NCI-H526 treated with DMSO at 0.1 percent for 48 hours (cell line): ENCODE data around the gene FNBP1L.

Source experiments
- DNase-seq: peaks from one replicate; lab custom pipeline; 2025; lab: John Stamatoyannopoulos, UW

FNBP1L gene

GRCh38 chr1:93489756-93490155 lies 41.8 kb downstream of the FNBP1L start:
- no peak for DNase-seq

- no peak for DNase-seq
These were observed 42.4 kb downstream of the FNBP1L start for GRCh38 chr1:93490357-93490756.

GRCh38 chr1:93495911-93496310 lies 48.0 kb downstream of the FNBP1L start:
- no peak for DNase-seq

DNA sequence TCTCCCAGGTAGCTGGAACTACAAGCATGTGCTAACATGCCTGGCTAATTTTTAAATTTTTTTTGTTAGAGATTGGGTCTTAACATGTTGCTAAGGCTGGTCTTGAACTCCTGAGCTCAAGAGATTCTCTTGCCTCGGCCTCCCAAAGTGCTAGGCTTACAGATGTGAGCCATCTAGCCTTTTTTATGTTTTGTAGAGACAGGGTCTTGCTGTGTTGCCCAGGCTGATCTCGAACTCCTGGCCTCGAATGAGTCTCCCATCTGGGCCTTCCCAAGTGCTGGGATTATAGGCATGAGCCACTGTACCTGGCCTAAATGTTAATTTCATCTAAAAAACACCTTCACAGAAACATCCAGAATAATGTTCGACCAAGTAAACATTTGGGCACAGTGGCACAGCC lies 48.6 kb downstream of the FNBP1L start:
- DNase-seq, result no peak

- no peak for DNase-seq
These were observed 51.2 kb downstream of the FNBP1L start for GRCh38 chr1:93499075-93499474.

DNA sequence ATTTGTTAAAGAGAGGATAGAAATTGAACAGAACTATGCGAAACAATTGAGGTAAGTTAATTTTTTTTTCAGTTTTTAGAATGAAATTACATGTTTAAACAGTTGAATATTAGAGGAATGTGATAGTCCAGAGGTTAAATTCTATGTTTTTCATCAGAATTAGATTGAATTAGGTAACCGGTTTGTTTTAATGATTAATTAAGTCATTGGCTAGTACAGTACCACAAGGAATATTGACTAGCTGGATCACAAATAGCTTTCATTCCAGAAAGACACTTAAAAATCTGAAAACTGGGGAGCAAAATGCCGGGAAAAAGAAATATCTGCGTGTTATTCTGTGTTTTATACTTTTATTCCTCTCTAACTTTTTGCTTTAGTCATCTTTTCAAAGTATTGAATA lies 51.6 kb downstream of the FNBP1L start:
- no peak for DNase-seq

GRCh38 chr1:93500275-93500674 lies 52.4 kb downstream of the FNBP1L start:
- no peak for DNase-seq

DNA sequence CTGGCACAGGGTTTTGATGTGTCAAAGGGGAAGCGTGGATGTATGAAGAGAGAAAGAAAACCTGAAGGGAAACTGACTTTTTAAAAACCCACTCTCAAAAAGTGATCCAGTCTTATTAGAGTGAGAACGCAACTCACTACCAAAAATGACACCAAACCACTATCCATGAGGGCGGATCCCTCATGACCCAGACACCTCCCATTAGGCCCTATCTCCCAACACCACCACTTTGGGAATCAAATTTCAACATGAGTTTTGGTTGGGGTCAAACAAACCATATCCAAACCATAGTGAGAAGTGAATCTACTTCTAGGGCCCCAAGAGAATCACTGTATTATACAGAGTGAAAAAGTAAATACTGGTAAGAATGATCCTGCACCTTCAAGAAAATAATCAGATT lies 53.5 kb downstream of the FNBP1L start:
- no peak for DNase-seq

- DNase-seq, result no peak
These were observed 54.0 kb downstream of the FNBP1L start for GRCh38 chr1:93501829-93502369.

DNA sequence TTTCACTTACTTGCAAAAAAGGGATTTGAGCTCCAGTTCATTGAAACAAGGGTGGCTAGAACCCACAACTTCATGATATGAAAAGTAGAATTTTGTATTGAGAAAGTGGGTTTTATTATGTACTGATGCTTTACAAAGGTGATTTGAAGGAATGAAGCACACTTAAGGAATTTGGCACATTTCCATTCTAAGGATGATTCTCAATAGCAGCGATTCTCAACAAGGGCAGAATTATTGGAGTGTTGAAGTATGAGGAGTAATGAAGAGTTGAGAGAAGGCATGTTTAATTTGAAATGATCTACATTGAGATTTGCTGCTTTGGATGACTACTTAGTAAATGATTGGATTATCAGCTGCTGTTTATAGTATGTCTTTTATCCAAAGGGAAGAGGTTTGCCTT lies 54.7 kb downstream of the FNBP1L start:
- DNase-seq, result no peak

DNA sequence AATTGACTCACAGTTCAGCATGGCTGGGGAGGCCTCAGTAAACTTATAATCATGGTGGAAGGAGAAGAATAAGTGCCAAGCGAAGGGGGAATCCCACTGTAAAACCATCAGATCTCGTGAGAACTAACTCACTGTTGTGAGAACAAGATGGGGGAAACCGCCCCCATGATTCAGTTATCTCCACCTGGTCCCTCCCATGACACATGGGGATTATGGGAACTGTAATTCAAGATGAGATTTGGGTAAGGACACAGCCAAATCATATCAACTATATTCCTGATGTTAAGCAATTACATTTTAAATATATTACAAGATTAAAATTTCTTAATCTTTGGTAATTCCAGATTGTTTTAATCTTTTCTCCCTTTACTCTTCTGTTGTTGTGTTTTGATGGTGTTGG lies 55.2 kb downstream of the FNBP1L start:
- DNase-seq, result no peak

- no peak for DNase-seq
These were observed 55.9 kb downstream of the FNBP1L start for GRCh38 chr1:93503816-93504215.

DNA sequence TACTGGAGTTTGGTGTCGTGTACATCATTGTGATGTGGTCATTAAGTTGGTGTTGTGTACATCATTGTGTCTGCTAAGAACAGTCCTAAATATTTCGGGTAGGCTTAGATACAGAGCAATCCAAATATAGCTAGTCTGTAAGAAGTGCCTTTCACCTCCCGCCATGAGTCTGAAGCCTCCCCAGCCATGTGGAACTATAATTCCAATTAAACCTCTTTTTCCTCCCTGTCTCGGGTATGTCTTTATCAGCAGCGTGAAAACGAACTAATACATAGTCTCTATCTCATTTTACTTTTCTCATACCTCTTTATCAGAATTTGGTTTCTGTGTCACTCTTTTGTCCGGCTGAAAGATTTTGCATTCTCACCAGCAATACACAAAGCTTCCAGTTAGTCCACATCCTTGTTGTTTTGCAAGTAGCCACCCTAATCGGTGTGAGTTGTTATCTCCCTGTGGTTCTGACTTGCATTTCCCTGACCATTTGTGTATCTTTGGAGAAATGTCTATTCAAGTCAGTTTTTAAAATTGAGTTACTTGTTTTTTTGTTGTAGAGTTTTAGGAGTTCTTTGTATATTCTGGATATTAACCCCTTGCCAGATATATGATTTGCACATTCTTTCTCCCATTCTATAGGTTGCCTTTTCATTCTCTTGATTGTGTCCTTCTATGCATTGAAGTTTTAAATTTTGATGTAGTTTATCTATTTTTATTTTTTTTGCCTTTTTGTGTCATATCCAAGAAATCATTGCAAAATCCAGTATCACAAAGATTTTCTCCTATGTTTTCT lies 56.5 kb downstream of the FNBP1L start:
- DNase-seq, result no peak

- DNase-seq, result no peak
These were observed 58.2 kb downstream of the FNBP1L start for GRCh38 chr1:93506126-93506525.

DNA sequence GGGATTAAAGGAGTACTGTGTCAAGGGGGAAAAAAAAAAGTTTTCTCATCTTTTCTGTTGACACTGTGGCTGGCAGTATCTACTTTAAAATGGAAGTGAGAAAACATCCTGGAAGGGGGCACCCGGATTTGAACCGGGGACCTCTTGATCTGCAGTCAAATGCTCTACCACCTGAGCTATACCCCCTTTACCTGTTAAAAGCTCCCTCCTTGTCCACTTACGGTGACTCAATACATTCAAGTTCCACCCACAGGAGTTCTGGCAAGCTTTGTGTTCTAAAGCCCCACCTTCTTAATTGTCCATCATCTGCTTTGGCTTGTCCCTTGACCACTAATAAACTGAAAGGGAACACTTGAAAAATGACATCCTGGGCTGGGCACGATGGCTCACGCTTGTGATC lies 68.2 kb downstream of the FNBP1L start:
- DNase-seq, result no peak

GRCh38 chr1:93518516-93518915 lies 70.6 kb downstream of the FNBP1L start:
- no peak for DNase-seq

GRCh38 chr1:93519199-93519829 lies 71.4 kb downstream of the FNBP1L start:
- DNase-seq, result no peak

- peak; percentile 60 for DNase-seq
These were observed 73.7 kb downstream of the FNBP1L start for GRCh38 chr1:93521618-93522017.

DNA sequence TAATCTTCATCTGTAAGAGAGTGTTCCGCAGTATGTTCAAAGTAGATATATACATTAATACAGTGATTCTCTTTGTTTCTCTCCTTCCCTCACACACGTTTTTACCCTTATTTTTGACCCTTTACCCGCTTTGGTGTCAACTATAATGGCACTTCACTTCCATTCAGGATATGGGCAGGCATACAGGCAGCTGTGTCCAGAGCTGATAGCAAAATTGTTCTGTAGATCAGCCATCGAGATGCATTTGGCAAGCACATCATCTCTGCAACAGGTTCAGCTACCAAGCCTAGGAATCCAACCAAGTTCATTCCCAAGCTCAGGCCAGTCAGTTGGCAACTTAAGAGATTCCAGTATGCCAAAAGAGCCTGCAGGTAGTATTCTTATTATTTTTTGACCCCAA lies 74.8 kb downstream of the FNBP1L start:
- DNase-seq, result no peak

GRCh38 chr1:93525431-93525830 lies 77.5 kb downstream of the FNBP1L start:
- no peak for DNase-seq

GRCh38 chr1:93526431-93526830 lies 78.5 kb downstream of the FNBP1L start:
- DNase-seq, result no peak

GRCh38 chr1:93528412-93528811 lies 80.5 kb downstream of the FNBP1L start:
- DNase-seq, result no peak

DNA sequence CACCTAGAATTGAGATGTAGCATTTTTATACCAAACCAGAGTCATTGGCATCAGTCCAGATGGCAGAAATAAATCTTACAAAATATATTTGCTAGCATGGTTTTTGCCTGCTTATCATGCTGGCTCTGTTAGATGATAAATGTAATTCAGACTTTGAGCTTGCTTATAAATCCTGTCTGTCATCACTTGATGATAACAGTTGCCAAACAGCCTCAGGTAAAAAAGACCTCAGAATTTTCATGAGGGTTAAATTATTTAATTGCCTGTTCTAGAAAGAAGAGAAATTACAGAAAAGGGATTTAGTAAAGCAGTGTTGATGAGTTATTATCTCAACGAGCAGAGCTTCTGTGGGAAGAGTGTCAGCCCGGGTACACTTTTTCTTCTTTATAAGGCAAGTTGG lies 83.3 kb downstream of the FNBP1L start:
- no peak for DNase-seq
